Activated T-cell treated with anti-CD3 and anti-CD28 coated beads for 4 hours (primary cell): ENCODE data around the gene CD300A.

Source experiments
- DNase-seq: peaks from one replicate; pipeline ENCODE4 v3.0.0-alpha.2; 2020

Gene CD300A

DNA sequence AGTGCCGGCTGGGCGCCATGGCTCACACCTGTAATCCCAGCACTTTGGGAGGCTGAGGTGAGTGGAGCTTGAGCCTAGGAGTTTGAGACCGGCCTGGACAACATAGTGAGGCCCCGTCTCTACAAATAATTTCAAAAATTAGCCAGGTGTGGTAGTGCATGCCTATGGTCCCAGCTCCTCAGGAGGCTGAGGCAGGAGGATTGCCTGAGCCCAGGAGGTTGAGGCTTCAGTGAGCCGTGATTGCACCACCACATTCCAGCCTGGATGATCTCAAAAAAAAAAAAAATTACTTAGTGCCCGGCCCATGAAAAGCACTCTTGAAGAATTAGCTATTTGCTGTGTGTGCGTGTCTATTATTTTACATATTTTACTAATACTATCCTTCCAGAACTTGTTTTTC, 24.9 kb upstream of the CD300A start:
- DNase-seq: no peak

DNA sequence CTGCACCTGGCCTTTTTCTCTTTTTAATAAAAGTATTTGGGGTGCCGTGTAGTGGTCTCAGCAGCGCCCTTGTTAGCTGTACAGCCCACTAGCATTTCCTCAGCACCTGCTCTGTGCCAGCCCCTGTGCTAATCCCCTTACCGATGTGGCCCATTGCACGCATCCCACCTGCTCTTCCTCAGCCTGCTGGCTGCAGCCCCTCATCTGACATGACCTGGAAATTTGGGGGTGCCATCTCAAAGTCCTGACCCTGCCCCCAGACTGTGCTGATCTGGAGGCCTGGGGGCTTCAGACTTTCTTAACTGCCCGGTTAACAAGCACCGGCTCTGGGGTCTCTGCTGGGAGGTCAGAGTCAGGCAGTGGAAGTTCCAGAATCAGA, 24.2 kb upstream of the CD300A start:
- DNase-seq: no peak

DNA sequence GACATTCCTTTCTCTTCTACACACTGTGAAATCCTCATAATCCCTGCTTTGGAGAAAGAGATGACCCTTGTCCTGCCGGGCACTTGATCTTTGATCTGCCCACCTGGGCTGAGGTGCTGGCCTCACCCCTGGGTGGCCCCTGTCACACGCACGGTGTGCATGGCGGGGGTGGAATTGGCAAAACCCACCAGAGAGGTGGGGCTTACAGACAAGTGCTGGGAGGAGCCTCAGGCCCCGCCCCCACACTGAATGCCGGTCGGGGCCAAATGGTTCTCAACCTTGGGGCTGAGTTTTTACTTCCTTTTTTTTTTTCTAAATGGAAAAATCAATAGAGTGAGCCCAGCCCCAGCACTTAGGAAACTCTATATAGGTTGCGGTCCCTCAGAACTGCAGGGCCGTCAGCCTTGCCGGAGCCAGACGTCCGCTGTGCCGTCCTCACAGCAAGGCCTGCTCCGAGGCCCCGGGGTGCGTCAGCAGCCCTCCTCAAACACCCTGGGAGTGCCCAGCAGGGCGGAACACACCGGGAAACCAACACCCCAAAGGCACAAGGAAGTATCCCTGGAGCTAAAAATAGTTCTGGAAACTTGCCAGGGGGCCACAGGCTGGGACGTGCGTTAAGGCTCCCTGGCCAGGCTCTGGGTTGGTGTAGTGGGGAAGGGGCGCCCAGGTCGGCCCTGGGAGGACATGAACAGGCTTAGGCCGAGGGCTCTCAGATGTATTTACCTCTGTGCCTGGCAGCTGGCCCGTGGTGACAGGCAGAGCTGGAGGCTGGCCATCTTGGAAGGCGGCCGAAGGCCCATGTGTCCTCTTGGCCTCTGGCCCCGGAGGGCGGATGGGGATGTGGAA, 23.5 kb upstream of the CD300A start:
- DNase-seq: no peak

DNA sequence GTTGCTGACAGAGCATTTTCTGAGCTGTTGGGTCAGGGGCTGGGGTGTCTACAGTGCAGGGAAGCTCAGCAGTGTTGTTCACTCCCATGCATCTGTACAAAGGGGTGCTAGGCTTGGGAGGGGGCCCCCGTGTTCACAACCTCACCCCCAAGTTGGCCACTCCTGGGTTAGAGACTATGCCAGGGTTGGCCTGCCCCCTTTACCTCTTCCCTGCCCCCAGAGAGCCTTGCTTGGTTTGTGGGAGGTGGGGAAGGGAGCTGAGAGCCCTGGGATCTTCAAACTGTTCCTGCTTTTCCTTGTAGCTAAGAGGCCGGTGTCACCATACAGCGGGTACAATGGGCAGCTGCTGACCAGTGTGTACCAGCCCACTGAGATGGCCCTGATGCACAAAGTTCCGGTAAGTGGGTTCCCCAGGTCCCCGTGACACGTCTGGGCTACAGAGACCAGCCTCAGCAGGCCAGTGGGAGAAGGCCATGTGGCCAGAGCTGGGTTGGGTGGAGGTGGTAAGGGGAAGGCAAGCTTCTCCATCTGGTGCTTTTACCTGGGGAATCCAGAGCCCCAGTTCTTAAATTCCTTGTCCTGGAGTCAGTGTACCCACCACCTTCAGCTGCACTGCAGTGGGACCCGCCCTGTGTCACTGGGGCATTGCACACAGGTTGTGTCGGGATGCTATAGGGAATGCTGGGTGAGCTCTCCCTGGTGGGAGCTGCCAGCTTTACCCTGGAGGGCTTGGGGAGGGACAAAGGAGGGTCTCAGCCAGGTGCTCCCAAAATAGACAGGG, 22.7 kb upstream of the CD300A start:
- no peak for DNase-seq

DNA sequence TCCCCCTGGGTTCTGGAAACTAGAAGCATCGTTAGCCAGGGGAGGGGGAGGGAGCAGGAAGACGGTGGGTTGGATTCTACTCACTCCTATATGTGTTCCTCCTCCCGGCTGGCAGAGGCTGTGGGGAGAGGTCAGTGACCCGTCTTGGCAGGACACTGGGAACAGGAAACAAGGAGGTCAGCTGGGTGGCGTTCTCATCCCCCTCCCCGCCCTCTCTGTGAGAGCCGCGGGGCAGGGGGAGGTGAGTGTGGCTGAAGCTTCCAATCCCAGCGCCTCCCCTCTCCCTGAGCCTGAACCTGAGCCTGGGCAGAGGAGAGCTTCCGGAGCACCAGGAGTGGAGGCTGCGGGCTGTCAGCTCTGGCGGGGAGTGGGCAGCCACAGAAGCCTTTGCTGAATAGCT, 22.0 kb upstream of the CD300A start:
- DNase-seq: no peak

DNA sequence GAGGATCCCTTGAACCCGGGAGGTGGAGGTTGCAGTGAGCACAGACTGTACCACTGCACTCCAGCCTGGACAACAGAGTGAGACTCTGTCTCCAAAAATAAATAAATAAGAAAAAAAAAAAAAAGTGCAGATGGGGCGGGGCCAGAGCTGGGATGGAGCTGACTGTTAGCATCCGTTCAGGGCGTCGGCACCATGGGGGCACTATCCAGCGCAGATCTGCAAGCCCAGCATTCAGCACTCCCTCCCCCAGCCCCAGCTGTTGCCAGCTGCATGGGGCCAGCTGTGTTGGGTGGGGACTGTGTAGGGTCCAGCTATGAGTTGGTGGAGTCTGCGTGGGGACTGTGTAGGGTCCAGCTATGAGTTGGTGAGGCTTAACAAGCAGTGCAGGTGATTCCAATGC, 21.3 kb upstream of the CD300A start:
- no peak for DNase-seq

DNA sequence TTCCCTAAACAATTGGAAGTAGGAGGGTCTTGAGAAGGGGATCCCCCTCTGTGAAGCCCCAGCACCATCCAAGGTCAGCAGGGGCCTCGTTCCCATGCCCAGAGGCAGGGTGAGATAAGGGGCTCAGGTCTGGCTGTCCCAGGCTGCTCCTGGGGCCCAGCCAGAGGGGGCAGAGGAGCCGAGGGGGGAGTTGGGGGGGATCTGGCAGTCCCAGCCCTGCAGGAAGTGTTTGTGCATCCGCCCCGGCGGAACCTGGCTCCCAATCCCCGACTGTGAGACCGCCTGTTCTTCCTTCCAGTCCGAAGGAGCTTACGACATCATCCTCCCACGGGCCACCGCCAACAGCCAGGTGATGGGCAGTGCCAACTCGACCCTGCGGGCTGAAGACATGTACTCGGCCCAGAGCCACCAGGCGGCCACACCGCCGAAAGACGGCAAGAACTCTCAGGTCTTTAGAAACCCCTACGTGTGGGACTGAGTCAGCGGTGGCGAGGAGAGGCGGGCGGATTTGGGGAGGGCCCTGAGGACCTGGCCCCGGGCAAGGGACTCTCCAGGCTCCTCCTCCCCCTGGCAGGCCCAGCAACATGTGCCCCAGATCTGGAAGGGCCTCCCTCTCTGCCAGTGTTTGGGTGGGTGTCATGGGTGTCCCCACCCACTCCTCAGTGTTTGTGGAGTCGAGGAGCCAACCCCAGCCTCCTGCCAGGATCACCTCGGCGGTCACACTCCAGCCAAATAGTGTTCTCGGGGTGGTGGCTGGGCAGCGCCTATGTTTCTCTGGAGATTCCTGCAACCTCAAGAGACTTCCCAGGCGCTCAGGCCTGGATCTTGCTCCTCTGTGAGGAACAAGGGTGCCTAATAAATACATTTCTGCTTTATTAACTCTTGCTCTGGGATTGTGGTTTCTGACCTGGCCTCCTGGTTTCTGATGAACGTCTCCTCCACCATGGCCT, 19.6 kb upstream of the CD300A start:
- DNase-seq: no peak

DNA sequence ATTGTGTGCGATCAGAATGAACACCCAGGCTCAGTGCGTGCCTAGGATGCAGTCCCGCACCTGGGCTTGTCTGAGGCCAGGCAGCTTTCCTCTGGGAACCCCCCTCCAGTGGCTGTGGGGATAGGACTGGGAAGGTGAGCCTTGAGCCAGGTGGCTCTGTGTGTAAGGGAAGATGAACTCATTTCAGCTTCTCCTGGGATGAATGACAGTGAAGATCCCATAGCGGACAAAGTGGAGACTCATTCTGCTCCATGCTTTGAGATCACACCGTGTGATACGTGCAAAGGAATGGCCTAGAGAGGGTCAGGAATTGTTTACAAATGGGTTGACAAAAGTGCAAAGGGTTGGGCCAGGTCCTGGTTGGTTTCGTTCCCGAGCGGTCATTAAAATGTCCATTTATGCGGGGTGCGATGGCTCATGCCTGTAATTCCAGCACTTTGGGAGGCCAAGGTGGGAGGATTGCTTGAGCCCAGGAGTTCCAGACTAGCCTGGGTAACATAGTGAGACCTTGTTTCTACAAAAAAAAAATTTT, 18.7 kb upstream of the CD300A start:
- no peak for DNase-seq

DNA sequence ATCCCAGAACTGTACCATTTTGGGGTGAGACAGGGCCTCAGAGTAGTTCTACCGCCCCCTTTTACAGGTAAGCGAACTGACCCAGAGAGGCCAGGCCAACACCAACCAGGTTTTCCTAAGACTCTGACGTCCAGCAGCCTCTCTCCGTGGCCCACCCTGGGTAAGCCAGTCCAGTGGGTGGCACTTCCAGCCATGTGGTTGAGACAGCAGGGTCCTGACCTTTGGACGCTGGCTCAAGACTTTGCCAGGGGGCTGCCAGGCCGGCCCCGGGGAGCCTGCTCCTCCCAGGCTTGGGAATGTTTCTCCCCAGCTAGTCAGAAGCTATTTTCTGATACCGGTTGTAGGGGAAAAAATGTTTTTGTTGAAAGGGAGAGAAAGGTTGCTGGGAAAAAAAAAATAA, 17.7 kb upstream of the CD300A start:
- no peak for DNase-seq

DNA sequence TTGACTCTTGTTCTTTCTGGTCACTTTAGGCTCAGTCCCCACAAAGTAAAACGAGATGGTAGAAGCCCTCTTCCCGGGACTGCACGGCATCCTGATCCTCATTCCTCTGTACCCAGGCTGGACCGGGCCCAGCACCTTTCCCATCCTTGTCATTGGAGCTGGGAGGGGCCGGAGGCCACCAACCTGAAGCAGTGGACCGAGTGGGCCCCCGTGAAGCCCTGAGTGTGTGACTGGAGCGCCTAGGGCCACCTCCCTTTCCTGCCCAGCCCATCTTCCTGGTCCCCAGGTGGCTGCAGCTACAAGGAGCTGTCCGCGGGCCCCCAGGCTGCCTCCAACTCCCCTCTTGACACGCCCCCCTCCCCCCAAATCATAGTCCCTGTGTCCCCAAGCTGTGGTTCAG, 17.1 kb upstream of the CD300A start:
- no peak for DNase-seq

DNA sequence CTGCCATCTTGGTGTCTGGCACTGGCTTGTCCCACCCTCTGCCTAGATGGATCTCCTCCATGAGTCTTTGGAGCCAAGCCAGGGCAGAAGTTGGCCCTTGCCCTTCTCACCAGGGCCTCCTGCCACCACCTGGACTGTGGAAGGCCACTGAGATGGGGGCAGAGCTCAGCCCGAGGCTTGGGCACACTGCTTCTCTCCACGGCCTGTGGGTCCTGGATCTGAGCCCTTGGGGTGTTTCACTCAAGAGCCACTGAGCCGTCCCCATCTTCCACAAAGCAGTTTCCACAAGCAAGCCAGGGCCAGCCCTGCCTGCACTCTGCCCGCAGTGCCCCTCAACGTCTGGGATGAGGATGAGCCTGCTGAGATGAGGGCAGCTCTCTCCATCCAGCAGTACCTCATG, 16.7 kb upstream of the CD300A start:
- no peak for DNase-seq

DNA sequence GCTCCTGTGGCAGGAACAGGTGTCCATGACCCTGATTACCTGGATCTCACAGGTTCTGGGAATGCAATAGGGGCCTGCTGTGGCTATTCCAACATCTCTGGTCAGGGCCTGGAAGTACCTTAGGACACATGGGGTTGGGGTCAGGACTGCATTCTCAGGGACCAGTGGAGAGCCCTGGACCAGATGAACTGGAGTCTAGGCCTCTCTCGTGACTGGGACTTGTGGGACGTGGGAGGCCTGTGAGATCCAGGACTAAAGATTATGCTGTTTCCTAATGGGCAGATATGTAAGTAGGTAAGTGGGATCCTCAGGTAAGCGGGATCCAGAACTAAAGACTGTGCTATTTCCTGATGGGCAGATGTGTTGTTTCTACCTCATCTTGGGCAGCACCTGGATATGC, 16.2 kb upstream of the CD300A start:
- no peak for DNase-seq

DNA sequence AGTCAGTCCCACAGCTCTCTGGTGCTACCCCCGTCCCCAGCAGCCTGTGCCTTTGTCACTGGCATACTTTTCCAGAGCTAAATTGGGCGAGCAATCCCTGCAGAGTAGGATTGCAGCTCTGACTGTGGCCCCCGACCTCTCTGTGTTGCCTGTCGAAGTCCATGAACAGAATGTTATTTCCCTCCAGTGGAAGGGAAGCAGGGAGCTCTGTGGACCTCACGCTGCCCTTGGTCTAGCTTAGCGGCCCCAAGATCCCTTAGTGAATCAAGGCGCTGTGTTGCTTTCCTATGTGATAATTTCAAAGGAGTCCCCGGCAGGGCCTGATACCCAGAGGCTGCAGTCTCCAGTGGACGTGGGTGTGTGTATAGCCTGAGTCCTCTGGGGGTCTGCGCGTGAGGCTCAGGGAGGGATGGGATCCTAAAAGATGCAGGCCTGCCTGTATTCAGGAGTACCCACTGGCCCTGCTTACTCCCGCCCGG, 15.5 kb upstream of the CD300A start:
- no peak for DNase-seq

DNA sequence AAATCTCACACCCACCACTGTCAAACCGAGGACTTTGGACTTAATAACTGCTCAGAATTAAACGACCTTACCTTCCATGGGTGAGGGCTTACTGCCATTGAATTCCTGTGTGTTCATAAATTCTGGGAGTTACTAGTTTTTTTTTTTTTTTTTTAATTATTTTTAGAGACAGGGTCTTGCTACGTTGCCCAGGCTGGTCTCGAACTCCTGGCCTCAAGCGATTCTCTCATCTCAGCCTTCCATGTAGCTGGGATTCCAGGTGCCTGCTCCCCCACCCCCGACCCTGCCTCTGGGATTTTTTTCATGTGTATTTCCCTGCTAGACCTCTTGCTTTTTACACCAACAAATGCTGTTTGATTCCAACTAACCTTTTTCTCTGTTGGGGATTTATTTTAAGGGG, 14.9 kb upstream of the CD300A start:
- DNase-seq: no peak

DNA sequence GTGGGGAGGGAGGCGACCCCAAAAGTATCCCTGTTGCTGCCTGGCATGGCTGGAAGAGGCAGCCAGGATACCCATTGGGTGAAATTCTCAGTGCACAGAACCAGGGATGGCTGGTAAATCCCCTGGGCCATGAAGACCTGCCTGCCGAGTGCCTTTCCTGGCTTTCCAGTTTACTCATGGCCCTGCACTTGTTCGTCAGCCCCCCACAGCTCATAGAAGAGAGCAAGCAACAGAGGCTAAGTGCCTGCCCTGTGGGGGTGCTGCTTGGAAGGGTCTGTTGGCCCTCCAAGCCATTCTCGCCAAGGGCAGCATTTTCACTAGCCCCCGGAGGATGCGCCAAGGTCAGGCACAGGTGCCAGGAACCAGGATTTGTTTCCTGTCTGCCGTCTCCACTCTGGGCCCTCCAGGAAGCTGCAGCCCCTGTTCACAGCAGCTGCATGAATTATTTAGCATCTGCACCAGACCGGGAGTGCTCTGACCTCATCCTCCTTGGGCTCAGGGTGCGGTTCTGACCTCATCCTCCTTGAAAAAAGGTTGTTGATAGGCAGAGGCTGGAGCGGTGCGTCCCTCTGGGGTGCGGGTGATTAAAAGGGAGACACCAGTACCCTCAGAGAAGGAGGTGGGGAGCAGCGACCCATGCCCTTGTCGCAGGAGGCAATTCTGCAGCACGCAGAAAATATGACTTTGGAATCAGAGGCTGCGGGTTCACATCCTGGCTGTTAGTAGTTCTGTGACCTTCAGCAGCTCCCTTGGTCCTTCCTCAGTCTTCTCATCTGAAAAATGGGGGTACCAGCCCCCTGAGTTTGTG, 14.2 kb upstream of the CD300A start:
- no peak for DNase-seq

DNA sequence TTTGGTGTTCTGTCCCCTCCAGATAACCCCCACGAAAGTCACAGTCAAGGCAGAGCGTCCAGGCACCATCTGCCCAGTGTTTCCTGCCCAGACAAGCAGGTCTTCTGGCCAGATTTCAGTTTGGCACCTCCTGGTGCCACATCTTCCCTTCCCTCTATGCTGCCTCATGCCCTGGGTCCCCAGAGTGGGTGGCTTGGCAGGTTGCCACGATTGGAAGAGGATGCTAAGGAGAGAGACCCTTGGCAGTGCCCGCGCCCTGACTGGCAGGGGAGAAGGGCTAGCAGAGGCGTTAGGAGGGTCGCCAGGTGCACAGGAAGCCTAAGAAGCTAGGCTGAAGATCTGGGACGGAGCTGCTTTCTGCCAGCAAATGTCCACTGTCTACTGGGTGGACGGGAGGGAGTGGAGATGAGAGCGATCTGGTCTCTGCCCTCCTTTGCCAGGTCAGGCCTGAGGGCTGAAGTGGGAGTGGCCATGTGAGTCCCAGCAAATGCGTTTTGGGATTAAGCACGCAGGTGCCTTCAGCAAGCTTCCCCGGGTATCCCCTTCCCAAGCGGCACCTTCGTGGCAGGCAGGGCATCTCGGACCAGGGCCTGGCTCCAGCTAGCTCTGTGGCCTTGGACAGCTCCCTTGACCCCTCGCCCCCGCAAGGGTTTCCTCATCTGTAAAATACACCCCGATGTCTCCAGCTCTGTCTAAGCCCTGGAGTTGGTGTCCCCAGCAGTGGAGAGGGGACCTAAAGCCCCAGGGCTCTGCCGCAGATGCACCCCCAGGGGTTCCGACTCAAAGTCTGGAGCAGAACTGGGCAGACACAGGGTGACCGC, 13.4 kb upstream of the CD300A start:
- no peak for DNase-seq

DNA sequence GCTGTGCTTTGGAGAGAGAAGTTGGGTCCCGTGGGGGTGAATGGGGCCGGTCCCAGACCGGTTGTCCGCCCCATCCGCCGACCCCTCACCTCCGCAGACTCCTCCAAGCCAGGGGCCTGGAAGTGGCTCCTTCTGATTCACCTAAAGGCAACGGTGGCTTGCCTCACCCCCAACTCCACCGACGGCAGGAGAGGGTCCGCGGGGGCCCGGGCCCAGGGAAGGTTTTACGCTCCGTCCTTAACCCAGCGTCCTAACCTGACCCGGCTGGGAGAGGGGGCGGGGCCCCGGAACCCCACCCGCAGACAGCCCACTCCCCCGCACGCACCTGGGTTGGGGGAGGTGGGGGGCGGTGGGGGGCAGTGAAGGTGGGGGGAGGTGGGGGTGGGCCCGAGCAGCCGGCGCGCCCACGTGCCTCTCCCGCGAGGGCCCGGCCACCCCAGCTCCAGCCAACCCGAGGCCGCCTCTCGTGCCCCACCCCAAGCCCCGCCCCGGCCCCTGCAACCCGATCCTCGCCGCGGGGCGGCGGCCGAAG, 12.7 kb upstream of the CD300A start:
- peak; percentile 38 for DNase-seq

DNA sequence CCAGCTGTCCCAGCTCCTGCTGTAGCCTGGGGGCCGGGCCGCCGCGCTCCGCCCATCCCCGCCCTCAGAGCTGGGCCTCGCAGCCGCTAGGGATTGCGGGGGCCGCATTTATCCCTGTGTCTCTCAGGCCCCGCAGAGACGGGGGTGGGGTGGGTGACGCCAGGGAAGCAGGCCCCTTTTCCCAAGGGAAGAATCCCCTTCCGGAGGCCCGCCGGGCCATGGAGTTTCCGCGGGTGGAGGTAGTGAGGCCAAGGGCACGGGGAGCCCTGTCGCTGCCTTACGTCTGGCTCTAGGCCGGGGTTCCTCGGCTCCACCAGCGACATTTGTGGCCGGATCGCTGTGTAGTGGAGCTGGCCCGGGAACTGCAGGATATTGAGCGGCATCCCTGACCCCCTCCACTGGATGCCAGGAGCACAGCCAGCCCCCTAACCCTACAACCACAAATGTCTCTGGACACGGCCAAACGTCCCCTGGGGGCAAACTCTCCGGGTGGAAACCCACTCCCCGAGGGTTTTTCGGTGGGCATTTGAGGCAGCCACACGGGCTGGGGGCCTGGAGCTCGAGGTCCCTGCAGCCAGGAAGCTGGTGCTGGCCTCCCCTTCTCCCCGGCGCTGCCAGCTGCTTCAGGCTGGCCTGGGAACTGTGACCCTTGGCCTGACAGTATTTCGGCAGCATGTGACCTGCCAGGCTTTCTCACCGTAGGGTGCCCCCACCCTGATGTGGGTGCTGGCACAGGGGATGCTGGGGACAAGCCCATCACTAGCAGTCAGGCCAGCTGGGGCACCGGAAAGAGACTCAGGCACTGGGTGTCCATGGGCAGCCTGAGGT, 12.0 kb upstream of the CD300A start:
- DNase-seq: no peak

DNA sequence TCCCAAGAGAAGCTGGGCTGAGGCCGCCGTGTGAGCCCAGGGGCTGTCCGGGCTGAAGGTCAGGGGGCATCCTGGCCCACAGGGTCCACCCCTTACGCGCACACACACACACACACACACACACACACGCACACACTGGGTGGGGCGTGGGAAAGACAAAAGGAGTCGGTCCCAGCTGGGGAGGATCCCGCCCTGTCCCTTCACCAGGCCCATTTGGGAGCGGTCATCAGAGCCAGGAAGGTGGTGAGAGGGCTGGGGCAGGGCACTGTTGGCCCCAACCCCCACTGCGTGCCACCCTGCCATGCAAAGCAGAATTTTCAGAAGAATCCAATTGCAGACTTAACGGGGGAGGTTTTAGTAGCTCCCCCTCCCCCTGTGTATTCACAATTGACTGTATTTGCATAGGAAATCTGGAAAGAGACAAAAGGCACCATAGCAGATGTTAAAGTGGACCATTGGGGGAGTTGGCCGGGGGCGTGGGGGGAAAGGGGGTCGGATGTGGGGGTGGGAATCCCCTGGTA, 11.3 kb upstream of the CD300A start:
- DNase-seq: no peak

DNA sequence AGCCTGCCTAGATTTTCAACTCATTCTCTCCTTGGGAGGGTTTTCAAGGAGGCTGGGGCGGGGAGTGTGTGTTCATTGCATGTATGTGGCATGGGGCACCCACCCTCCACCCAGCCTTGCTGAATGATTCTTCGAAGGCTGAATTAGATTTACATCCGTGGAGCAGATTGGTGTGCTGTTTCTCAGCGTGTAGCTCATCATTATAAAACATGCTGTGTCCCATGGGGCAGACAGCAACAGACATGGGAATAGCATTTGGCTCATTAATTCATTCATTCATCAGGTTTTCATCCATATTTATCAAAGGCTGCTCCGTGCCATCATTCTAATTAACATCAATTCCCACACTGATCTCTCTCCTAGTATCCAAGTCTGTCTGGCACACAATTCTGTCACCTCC, 10.6 kb upstream of the CD300A start:
- DNase-seq: no peak
